HCT116 (cell line): ENCODE results near the gene ZNF469. TPM values are rescaled to one million over a fixed set of nuclear protein-coding genes. Genes with fewer than 3 reads are reported as not detected.

ENCODE experiments used
- ATAC-seq: fragments of 200-7000 bp; cut with Tn5 transposase; 2 replicates; pipeline ENCODE4 v1.9.1; 2020; ENCODE audit warnings: mild to moderate bottlenecking, moderate library complexity
- BruUV-seq: library from RNA; stranded (reverse); fragments of 400-500 nt; replicated peaks from 2 replicates; lab custom pipeline; 2021; lab: Mats Ljungman, UMichigan
- CTCF ChIA-PET: fragments of 300-600 bp; sonication (Branson Sonifier 250); formaldehyde crosslinking; loops from one replicate; lab custom pipeline; 2021; ENCODE audit warnings: antibody characterized with exemption; lab: Charles Lee
- POLR2A ChIA-PET: fragments of 300-600, 350-600 bp; sonication (Branson Sonifier 250); formaldehyde crosslinking; loops from one replicate; lab custom pipeline; 2021; ENCODE audit warnings: antibody characterized with exemption; lab: Charles Lee
- RAD21 ChIA-PET, 2 experiments: fragments of 300-600 bp; sonication (Branson Sonifier 250); formaldehyde crosslinking; loops; one replicate each; lab custom pipeline; 2023; ENCODE audit warnings: low total read pairs in 2 of 2; ENCODE audit not compliant: uncharacterized antibody in 2 of 2, unreplicated experiment in 2 of 2, low non-redundant PET in 1 of 2; lab: Charles Lee
- DNase-seq: peaks from one replicate; pipeline ENCODE4 v3.0.0-alpha.2; 2010; ENCODE audit warnings: low read depth, low spot score
- H2AFZ ChIP-seq: fragments of 200-600 bp; shearing (Covaris generic), sonication (generic); 2 replicates; pipeline ENCODE4 v1.6.1; 2017; ENCODE audit warnings: low read depth, mixed run types, mixed read lengths, antibody characterized with exemption, low read length; ENCODE audit not compliant: poor library complexity, severe bottlenecking
- H3K27ac ChIP-seq: 2 replicates; pipeline ENCODE4 v1.5.1; 2012; ENCODE audit warnings: low read depth, low read length
- H3K27me3 ChIP-seq: fragments of 200-600 bp; sonication (generic); 2 replicates; pipeline ENCODE4 v1.6.1; 2016; ENCODE audit warnings: mixed run types, low read length, mixed read lengths; ENCODE audit not compliant: insufficient read depth
- H3K36me3 ChIP-seq, 2 experiments: fragments of 200-500 bp in 1 of 2; fragments of 200-600 bp in 1 of 2; sonication (Bioruptor generic) in 1 of 2; sonication (generic) in 1 of 2; 2 replicates each; pipeline versions ENCODE4 v1.5.1 to v1.6.1; 2014 to 2016; ENCODE audit warnings: low read length in 2 of 2, inconsistent platforms in 1 of 2, mixed read lengths in 1 of 2, mixed run types in 1 of 2; ENCODE audit not compliant: insufficient read depth in 2 of 2, control insufficient read depth in 1 of 2
- H3K4me1 ChIP-seq, 2 experiments: fragments of 200-600 bp in 1 of 2; sonication (generic) in 1 of 2; 2 replicates each; pipeline versions ENCODE4 v1.5.1 to v1.6.1; 2012 to 2017; ENCODE audit warnings: low read length in 2 of 2, inconsistent platforms in 1 of 2, mild to moderate bottlenecking in 1 of 2, mixed read lengths in 1 of 2, mixed run types in 1 of 2, moderate library complexity in 1 of 2; ENCODE audit not compliant: insufficient read depth in 2 of 2, control insufficient read depth in 1 of 2
- H3K4me2 ChIP-seq: fragments of 200-600 bp; sonication (generic); 2 replicates; pipeline ENCODE4 v1.6.1; 2017; ENCODE audit warnings: mixed run types, low read length, mixed read lengths
- H3K4me3 ChIP-seq, 2 experiments: fragments of 200-600 bp in 1 of 2; sonication (generic) in 1 of 2; replicated peaks in 1 of 2; 2 replicates each; pipeline ENCODE4 v1.5.1; 2011 to 2016; ENCODE audit warnings: low read length in 2 of 2, control low read depth in 1 of 2, low read depth in 1 of 2, mild to moderate bottlenecking in 1 of 2, mixed read lengths in 1 of 2, mixed run types in 1 of 2
- H3K79me2 ChIP-seq: fragments of 200-600 bp; sonication (generic); 2 replicates; pipeline ENCODE4 v1.6.1; 2017; ENCODE audit warnings: mild to moderate bottlenecking, mixed run types, low read length, moderate library complexity, mixed read lengths; ENCODE audit not compliant: insufficient read depth
- H3K9ac ChIP-seq: fragments of 200-600 bp; sonication (generic); 2 replicates; pipeline ENCODE4 v1.6.1; 2016; ENCODE audit warnings: low read length, mixed read lengths
- H3K9me2 ChIP-seq: fragments of 200-600 bp; sonication (generic), shearing (Covaris generic); 2 replicates; pipeline ENCODE4 v1.6.1; 2017; ENCODE audit warnings: mixed run types, mild to moderate bottlenecking, moderate library complexity; ENCODE audit not compliant: insufficient read depth
- H3K9me3 ChIP-seq, 2 experiments: fragments of 200-500 bp in 1 of 2; fragments of 200-600 bp in 1 of 2; sonication (Bioruptor generic) in 1 of 2; sonication (generic) in 1 of 2; 2 replicates each; pipeline ENCODE4 v1.6.1; 2014 to 2017; ENCODE audit warnings: low read length in 2 of 2, mixed read lengths in 2 of 2, inconsistent platforms in 1 of 2, low read depth in 1 of 2, mild to moderate bottlenecking in 1 of 2, mixed run types in 1 of 2, moderate library complexity in 1 of 2; ENCODE audit not compliant: control insufficient read depth in 1 of 2, insufficient read depth in 1 of 2
- H4K20me1 ChIP-seq: fragments of 200-600 bp; sonication (generic), shearing (Covaris generic); 2 replicates; pipeline ENCODE4 v1.6.1; 2017; ENCODE audit warnings: mixed run types, mild to moderate bottlenecking, moderate library complexity; ENCODE audit not compliant: insufficient read depth
- ATF3 ChIP-seq: IDR thresholded peaks from 2 replicates; pipeline ENCODE4 v1.6.1; 2012
- CBX3 ChIP-seq: IDR thresholded peaks from 2 replicates; pipeline ENCODE4 v1.6.1; 2012; ENCODE audit warnings: low read depth
- CTCF ChIP-seq, 3 experiments: fragments of 200-600 bp in 1 of 3; sonication (generic) in 1 of 3; IDR thresholded peaks in 2 of 3; conservative IDR thresholded peaks in 1 of 3; 2 replicates each; pipeline ENCODE4 v1.5.1; 2012 to 2017; ENCODE audit warnings: low read depth in 2 of 3, low read length in 2 of 3, antibody characterized with exemption in 1 of 3, borderline replicate concordance in 1 of 3, control low read depth in 1 of 3, mild to moderate bottlenecking in 1 of 3, mixed read lengths in 1 of 3, mixed run types in 1 of 3, moderate library complexity in 1 of 3; ENCODE audit not compliant: insufficient read depth in 1 of 3
- ELF1 ChIP-seq: IDR thresholded peaks from 2 replicates; pipeline ENCODE4 v1.6.1; 2012; ENCODE audit warnings: low read depth, borderline replicate concordance
- EZH2 ChIP-seq: fragments of 200-600 bp; sonication (generic); IDR thresholded peaks from 2 replicates; pipeline ENCODE4 v1.6.1; 2017; ENCODE audit warnings: antibody characterized with exemption, mixed run types
- FOSL1 ChIP-seq: IDR thresholded peaks from 2 replicates; pipeline ENCODE4 v1.6.1; 2012; ENCODE audit warnings: low read depth
- JUND ChIP-seq: IDR thresholded peaks from 2 replicates; pipeline ENCODE4 v1.6.1; 2012
- MAX ChIP-seq: IDR thresholded peaks from 2 replicates; pipeline ENCODE4 v1.6.1; 2012
- POLR2A ChIP-seq: IDR thresholded peaks from 2 replicates; pipeline ENCODE4 v1.7.0; 2011; ENCODE audit warnings: borderline replicate concordance; ENCODE audit not compliant: insufficient read depth, insufficient read length; ENCODE audit errors: extremely low read depth
- POLR2AphosphoS5 ChIP-seq: IDR thresholded peaks from 2 replicates; pipeline ENCODE4 v1.6.1; 2011; ENCODE audit warnings: mild to moderate bottlenecking, low read depth, low read length, moderate library complexity
- RAD21 ChIP-seq: IDR thresholded peaks from 2 replicates; pipeline ENCODE4 v1.6.1; 2012; ENCODE audit warnings: low read depth, mild to moderate bottlenecking
- REST ChIP-seq: IDR thresholded peaks from 2 replicates; pipeline ENCODE4 v1.6.1; 2012; ENCODE audit warnings: low read depth
- SIN3A ChIP-seq: IDR thresholded peaks from 2 replicates; pipeline ENCODE4 v1.6.1; 2012; ENCODE audit warnings: low read depth
- SP1 ChIP-seq: IDR thresholded peaks from 2 replicates; pipeline ENCODE4 v1.6.1; 2012; ENCODE audit warnings: low read depth
- SRF ChIP-seq: IDR thresholded peaks from 2 replicates; pipeline ENCODE4 v1.6.1; 2012; ENCODE audit warnings: low read depth
- TCF7L2 ChIP-seq: IDR thresholded peaks from 2 replicates; pipeline ENCODE4 v1.7.0; 2011; ENCODE audit warnings: borderline replicate concordance, inconsistent platforms; ENCODE audit not compliant: insufficient read depth, insufficient read length; ENCODE audit errors: extremely low read depth
- YY1 ChIP-seq: IDR thresholded peaks from 2 replicates; pipeline ENCODE4 v1.6.1; 2011; ENCODE audit warnings: low read length, low read depth, moderate library complexity, mild to moderate bottlenecking; ENCODE audit not compliant: insufficient replicate concordance; ENCODE audit errors: extremely low read depth
- ZNF274 ChIP-seq: fragments of 200-500 bp; sonication (Bioruptor generic); IDR thresholded peaks from 2 replicates; pipeline ENCODE4 v1.6.1; 2014; ENCODE audit warnings: mild to moderate bottlenecking, low read depth, low read length, inconsistent platforms
- intact Hi-C: fragments of 100-400 bp; cut with micrococcal nuclease; formaldehyde crosslinking; loops from 2 replicates; pipeline ENCODE4 v1.10.0; 2022
- total RNA-seq: library from RNA; stranded (reverse); gene quantifications from one replicate; pipeline ENCODE4 v1.2.1, GENCODE V29; 2021; ENCODE audit not compliant: unreplicated experiment

Gene ZNF469
- total RNA-seq, 1 experiment from 2014 or later, result 5.9 TPM

- no peaks in the 10 kb centered on the region for H3K9me3 ChIP-seq
- no peak overlapping the region for H3K4me2 ChIP-seq
- no peak overlapping the region for H3K27ac ChIP-seq
- H3K4me3 ChIP-seq, result no peak overlapping the region
- no peaks in the 10 kb centered on the region for H3K4me1 ChIP-seq
- RAD21 ChIA-PET, result no interaction called here
- H3K27me3 ChIP-seq, result peaks cover 8% of the 10 kb centered on the region; the same call in 1 of the 2 replicates
- intact Hi-C loops, result no loop called here
- TF ChIP-seq REST (no peak), POLR2A (no peak), YY1 (no peak), POLR2AphosphoS5 (no peak), MAX (no peak), FOSL1 (no peak), SRF (no peak), ZNF274 (no peak), SP1 (no peak), CBX3 (no peak), TCF7L2 (no peak), RAD21 (no peak), JUND (no peak), ELF1 (no peak), EZH2 (no peak), CTCF (IDR thresholded peaks at IDR 0.05 in 2 of 3, conservative IDR thresholded peaks at IDR 0.05 in 1 of 3; ENCODE audit: borderline replicate concordance in 1 of 3, insufficient read depth in 1 of 3, low read depth in 2 of 3, low read length in 2 of 3) (no peak), ATF3 (no peak), SIN3A (no peak)
- TF ChIP-seq, all 23 proteins: peak for 0
- Histone ChIP-seq H3K9ac (no peak overlapping the region), H3K9me2 (no peaks in the 10 kb centered on the region), H3K36me3 (no peaks in the 10 kb centered on the region), H2AFZ (no peak overlapping the region), H3K79me2 (no peaks in the 10 kb centered on the region), H4K20me1 (no peaks in the 10 kb centered on the region)
- BruUV-seq, result no TSS peak
- ChIA-PET POLR2A (no interaction called here), CTCF (no interaction called here)
- ATAC-seq (no peak), DNase-seq (no peak)
Observed at GRCh38 chr16:88356727-88357199, 26.0 kb upstream of the ZNF469 start.
